COLO668 (cell line): ENCODE measurements around the gene SURF1.
"Not testable (repeated sequence)": the region's sequence is repeated elsewhere in the genome, so short reads cannot be mapped to it uniquely, and the experiment has no call there.

Experiments
- DNase-seq: peaks from one replicate; lab custom pipeline; 2025; ENCODE audit not compliant: unreplicated experiment; lab: John Stamatoyannopoulos, UW

Gene SURF1

DNA sequence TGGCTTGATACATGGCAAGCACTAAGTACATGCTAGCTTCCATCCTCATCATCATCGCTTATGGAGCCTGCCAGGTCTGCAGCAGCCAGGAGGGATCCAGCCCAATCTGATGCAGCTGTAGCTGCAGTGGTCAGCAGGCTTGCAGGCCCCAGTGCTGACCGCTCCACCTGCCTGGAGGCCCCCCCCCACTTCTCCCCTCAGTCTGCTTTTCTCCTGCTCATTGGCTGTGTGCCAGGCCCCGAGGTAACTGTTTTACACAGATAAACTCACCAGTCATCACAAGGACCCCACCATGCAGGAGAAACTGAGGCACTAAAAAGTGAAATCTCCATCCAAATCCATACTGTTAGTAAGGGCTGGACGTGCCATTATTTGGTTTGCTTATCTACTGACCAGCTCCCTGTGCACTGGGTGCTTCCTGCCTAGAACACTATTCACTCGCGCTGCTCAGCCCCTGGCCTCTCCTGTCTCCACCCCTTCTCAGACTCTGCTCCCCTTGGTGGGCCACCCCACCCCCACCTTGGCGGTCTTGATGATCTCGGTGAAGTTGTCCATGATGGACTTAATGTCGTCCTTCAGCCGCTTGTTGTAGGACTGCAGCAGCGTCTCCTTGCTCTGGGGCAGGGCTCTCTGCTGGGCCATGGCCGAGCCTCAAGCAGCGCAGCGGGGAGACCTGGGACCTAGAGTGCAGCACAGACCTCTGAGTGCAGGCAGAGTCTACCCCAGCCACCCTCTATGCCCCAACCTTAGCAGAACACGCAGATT, 10.1 kb downstream of the SURF1 start:
- DNase-seq = no peak

DNA sequence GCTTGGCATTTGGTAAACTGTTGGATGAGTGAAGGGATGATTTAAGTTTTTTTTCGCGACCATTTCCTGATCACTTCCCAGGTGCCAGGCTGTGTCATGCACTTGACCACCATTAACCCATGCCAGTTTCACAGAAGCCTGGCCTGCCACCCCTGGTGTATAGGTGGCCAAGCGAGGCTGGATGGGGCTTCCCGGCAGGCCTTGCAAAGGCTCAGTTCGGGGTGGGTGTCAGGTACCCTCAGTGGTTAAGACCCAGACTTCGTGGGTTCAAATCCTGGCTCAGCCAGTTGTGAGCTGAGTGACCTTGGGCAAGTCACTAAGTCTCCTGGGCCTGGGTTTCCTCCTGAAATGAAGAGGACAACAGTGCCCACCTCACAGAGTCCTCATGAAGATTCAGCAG, 10.7 kb downstream of the SURF1 start:
- DNase-seq = no peak

DNA sequence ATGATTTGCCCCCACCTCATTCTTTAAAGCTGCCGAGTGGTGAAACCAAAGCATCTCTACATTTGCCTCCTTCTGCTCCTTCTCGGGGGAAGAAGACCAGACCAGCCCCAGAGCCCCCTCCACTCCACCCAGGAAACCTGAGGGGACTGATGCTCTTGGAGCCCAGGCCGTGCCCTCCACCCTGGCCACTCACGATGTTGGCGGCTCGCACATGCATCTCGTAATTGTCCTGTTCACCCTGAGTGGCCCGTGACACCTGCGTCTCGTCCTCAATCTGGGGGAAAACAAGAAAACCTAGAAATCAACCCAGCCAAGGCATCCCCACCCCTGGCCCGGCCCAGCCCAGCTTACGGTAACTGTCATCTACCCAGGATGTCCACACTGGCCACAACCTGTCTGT, 11.3 kb downstream of the SURF1 start:
- no peak for DNase-seq

DNA sequence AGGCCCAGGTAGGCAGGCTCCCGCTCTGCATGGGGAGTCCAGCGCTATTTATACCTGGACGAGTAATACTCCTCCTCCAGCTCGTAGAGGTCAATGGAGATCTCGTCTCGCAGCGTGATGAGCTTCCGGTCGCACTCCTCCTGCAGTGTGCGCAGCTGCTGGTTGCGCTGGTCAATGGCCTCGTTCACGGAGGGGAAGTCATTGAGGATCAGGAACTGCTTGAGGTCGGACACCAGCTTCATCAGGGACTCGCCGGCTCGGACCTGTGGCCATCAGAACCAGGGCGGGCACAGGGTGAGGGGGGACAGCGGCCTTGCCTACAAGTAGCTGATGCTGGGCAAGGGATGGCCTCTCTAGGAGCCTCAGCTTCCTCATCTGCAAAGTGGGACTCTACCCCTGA, 12.2 kb downstream of the SURF1 start:
- DNase-seq = no peak

DNA sequence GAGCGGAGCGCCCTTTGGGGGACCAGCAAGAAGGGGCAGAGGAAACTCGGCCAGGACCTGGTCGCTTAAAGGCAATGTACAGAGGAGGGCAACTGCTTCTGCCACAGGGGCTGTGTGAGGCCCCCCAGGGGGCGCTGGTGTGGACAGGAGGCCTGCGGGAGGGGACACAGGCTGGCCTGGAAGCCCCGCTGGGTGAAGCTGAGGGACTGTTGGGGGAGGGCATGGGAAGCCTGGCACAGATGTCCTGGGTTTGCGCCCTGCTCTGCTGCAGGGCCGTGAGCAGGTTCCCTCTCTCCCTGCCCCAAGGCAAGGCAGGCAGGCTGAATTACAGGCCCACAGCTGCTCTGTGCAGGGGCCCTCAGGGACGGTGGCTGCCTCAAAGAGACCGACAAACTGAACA, 13.7 kb downstream of the SURF1 start:
- peak; percentile 10 for DNase-seq

DNA sequence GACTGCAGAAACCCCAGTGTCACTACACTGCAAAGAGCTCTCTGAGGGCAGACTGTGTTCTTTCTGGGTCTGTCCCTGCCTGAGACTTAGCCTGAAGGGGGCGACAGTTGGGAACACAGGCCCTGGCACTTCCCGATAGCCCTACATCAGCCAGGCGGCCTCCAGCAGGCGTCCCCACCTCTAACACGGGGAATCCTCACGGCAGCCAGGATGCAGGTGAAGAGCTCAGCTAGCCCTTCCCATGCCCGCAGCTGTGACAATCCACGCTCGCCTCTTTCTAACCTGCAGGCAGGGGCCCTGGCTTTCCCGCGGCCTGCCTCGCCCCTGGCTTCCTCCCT, 14.2 kb downstream of the SURF1 start:
- DNase-seq = peak; percentile 4

DNA sequence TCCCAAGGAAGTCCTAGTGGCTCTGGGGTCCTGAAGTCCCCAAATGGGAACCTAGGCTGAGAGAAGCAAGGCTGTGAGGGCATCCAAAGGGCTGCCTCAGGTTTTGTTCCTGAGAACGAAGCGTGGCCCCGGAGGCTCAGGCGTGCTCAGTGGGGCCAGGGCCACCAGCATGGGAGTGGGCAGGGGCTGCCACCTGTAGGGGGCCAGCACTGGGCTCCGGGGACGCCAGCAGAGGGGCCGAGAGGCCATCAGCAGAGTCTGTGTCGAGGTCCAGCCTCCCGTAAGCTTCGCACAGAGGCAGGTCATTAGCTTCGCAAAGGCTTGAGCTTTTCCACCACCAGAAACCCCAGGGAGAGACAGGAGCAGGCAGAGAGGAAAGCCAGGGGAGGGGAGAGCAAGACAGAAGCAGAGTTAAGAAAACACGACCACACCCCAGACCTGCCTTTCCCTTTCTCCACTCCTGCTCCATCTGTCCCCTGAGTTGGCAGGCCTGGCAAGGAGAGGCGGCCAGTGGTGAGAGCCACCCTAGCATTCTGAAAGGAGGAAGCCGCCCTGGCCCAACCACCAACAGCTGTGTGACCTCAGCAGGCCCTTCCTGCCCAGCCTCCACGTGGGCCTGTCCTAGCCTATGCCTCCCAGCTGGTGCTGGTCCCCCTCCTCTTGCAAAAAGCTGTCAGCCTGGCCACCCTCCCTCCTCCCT, 14.8 kb downstream of the SURF1 start:
- DNase-seq = no peak

DNA sequence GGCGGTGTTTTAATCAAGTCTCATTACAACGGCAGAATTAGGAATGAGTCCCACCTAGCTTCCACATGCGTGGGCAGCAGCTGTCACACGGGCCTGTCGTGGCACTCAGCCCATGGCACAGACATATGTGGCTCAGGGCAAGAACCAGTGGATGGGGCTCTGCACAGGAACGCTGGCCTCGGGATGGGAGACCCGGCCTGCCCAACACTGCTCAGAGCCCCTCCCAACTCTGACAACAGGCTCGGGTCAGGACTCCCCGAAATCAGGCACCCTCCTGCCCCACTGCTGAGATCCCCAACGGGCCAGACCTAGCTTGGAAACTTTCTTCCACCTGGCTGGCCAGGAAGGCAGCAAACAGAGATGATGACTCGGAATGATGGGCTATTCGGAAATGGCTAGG, 15.4 kb downstream of the SURF1 start:
- DNase-seq = no peak

DNA sequence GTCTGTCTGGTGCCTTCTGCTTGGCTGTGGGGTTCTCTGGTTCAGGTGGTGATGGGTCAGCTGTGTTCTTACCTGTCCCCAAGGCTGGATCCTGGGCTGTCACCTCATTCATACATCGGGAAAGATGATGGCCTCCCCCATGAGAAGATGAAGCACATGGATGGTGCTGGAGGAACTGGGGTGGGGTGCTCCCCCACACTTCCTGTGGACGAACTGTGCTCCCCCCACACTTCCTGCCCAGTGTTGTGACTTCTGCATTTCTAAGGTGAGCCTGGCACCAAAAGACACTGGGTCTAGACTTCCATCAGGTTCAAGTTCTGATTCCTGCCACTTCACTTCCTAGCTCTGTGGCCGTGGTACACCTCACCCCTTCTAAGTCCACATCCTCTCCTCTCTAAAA, 16.0 kb downstream of the SURF1 start:
- no peak for DNase-seq

DNA sequence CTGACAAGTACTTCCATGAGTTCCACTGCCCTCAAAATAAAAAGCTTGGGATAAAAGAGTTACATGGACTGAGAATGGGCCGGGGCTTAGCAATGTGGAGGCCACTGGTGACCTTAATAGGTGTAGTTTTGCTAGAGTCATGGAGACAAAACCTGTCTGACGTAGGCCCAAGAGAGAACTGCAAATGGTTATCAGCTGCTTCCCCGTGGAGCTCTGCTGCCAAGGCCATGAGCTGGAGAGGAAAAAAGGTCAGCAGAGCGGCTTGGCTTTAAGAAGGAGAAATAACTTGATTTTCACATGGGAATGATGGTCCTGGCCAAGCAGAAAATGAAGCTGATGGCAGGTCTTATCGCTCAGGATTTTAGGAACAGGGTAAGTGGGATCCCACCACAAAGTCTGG, 16.6 kb downstream of the SURF1 start:
- DNase-seq = no peak

DNA sequence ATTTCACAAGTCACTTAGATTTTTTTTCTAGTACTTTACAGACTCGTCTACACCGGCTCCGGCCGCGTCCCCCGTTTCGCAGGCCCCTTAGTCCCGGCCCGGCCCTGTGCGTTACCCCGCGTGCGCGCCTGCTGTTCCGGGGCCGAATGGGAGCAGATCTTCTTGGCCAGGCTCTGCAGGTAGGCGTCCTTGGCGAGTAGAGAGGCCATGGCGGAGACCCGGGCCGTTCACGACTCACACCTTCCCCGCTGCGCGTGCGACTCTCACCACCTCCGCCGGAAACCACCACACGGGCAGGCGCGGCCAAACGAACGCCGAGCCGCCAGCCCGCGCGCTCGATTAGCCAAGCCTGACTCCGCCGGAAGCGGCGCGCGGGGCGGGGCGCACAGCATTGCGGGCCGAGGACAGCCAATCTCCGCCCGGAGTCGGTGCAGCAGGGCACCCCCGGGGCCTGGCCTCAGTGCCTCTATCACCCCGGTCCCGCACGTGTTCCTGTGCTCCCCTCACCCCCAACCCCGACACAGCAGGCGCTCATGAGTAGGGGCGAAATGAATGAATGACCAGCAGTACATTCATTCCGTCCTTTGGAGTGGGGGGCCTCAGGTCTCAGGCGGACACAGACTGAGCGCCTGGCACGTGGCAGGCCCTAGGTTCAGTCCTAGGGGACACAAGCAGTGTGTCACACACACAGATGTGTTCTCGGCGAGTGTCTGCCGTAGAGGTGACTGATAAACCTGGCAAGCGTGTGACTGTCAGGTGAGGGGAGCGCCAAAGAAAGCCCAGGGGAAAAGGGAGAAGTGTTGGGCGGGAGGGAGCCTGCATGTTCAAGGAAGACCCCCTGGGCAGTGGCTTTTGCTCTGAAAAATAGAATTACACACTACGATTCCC, 20.1 kb downstream of the SURF1 start, which contains the start of gene SURF6:
SURF6 (minus strand) TSS at position 265 of the 888 bp plus-strand sequence; CDS start at position 209, 56 bp downstream.
- DNase-seq = peak; percentile 97

DNA sequence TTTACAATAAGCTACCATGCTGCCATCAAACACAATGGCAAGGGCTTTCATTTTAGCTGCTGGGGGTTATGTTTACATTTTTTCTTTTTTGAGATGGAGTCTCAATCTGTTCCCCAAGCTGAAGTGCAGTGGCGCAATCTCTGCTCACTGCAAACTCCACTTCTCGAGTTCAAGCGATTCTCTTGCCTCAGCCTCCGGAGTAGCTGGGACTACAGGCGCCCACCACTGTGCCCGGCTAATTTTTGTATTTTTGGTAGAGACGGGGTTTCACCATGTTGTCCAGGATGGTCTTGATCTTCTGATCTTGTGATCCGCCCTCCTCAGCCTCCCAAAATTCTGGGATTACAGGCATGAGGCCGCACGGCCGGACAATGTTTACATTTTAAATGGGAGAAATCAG, 21.4 kb downstream of the SURF1 start:
- DNase-seq = not testable (repeated sequence)

DNA sequence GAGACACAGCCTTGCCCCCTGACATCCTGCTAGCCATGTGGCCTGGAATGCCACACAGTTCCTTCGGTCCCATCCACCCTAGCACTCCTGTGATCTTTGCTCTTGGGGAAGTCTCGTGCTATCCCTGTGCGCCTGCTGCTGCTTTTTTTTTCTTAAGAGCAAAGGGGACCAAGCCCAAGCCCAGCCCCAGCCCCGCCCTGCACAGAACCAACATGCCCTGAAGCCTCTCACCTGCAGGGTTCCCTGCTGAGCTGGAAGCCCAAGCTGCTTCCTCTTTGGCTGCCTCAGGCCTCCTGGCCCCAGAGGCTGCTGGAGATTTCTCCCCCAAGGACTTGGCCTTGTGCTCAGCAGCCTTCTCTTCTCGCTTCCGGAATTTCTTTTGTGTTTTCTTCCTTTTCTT, 22.1 kb downstream of the SURF1 start:
- DNase-seq = peak; percentile 33

DNA sequence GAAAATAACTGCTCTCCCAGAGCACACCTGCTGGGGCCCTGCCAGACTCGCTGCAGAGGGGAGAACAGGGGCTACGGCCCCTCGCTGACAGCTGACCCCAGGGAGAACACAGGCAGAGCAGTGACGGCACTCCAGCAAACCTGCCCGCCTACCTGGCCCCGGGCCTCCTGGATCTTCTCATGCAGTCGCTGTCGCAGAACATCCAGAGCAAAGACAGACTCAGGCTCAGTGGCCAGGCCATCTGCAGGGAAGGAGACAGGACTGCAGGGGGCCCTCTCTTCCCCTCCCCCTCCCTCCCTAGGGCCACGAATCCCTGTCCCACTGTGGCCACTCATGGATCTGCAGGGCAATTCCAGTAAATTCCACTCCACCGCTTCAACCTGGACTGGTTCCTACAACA, 22.7 kb downstream of the SURF1 start:
- DNase-seq = no peak

DNA sequence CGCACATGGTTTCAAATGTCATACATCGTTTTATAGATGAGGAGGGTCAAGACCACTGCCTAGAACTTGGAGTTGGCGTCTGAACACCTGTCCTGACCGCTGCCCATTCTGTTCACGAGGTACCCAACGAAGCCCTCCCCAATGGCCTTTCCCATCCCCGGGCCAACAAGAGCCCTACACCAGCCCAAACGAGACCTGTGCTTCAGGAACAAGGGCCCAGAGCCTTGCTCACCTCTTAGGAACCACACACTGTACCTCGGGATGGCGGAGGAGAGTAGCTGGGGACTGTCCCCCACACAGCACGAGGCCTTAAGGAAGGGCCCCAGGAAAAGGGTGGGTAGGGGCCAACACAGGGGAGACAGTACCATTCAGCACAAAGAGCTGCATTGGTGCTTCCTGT, 23.3 kb downstream of the SURF1 start:
- no peak for DNase-seq

DNA sequence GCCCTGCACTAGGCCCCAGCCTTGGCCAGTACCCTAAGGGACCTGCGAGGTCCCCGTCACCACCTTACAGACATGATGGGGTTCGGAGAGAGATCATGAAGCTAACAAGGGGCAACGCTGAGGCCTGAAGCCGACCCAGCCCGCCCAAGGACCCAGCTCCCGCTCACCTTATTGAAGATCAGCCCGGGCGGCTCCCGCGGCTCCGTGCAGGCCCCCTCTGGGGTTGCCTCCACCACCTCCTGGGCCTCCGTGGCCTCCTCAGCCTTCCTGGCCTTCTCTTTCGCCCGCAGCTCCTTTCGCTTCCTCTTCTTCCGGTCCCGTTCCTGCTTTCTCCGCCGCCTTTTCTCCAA, 23.9 kb downstream of the SURF1 start:
- no peak for DNase-seq

DNA sequence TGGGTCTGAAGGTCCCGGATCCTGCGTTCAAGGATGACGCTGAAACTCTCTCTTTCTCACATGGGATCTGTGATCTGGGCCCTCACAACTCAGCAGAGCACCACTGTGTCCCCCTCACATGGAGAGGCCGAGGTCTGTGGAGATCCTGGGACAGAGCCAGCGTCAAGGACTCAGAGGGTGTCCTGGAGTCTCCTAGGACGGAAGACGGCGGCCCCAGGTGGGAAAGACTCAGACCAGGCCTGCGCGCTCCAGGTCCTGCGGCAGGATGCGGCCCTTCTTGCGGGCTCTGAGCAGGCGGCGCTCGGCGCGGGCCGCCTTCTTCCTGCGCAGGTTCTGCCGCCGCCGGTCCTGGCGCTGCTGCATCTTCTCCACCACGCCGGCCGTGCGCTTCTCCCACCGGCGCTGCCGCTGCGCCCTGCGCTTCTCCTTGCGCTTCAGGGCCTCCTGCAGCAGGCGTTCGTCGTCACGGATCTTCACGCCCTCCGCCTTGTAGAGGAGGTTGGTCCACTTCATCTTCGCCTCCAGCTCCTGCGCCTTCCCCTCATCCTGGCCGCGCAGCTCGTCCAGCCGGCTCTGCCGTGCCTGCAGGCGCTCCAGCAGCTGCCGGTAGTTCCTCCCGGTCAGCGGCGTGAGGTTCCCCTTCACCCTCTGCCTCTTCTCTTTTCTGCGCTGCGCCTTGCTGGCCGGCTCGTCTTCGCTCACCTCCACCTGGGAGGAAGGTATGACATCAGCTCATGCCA, 24.5 kb downstream of the SURF1 start:
- DNase-seq = no peak

DNA sequence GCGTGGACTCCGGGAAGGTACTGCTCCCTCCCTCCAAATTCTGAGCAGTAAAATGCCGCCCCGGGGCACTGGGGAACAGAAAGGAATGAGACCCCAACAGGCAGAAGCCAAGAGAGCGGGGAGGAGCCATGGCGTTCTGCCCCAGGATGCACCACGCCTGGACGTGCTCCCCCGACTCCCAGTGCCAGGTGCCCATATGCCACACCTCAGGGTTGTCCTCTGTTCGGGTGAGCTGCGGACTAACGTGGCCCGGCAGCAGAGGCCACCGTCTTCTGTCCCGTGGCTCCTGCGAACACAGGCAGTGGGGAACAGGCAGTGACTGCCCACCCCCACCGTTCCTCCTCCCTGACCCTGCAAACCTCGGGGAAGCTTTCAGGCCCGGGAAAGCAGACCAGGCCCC, 25.1 kb downstream of the SURF1 start:
- no peak for DNase-seq

DNA sequence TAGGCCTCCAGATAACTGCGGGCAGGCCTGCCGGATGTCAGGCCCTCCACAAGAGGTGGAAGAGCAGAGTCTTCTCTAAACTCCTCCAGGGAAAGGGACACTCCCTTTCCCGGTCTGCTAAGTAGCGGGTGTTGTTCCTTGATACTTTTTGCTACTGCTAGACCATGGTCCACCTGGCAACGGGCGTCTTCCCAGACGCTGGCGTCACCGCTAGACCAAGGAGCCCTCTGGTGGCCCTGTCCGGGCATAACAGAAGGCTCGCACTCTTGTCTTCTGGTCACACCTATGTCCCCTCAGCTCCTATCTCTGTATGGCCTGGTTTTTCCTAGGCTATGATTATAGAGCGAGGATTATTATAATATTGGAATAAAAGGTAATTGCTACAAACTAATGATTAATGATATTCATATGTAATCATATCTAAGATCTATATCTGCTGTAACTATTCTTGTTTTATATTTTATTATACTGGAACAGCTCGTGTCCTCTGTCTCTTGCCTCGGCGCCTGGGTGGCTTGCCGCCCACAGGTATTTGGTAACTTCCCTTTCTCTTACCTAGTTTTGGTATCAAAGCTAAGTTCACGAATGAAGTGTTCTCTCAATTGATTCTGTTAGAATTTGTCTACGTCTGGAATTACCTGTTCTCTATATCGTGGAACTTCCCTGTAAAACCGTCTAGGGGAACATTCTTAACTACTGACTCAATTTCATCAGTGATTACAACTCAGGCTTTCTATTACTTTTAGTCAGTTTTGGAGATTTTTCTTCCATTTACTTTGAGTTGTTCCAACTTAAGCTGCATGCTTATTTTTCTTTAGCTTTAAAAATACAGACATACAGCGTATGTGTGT, 26.8 kb downstream of the SURF1 start:
- not testable (repeated sequence) for DNase-seq

DNA sequence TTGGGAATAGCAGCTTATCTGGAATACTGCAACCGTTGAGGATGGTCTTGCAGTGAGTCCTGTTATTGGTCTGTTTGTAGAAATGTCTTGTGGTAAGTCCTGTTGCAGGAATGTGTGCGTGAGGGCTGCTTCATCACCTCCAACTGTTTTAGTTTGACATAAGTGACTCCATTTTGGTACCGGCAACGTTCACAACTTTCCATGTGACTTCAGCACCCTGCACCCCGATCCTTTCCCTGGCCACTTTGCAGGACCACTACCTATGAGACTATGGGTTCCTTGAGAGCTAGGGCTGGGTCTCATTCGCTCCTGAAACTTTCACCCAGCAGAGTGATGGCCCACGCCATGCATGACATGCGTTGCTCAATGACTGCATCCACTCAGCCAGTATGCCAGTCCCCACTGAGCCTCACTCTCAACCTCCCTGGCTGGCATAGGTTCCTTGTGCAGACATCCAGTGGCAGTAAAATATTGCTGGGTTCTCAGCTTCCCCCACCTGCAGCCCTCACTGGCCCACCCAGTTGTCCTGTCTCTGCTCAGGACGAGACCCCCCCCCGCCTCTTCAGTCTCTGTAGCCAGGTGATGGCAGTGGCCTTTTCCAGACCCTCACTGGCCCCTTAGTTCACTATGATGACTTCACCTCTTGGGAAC, 28.3 kb downstream of the SURF1 start:
- DNase-seq = no peak
